HG03571 (cell line): ENCODE data around the gene ARSI.

Experiments used
- ATAC-seq: cut with Tn5 transposase; IDR thresholded peaks from one replicate; pipeline ENCODE4 v1.9.1; 2021; ENCODE audit not compliant: unreplicated experiment

ARSI gene

GRCh38 chr5:150309101-150309885 lies 6.6 kb upstream of the ARSI start:
- no peak for ATAC-seq

DNA sequence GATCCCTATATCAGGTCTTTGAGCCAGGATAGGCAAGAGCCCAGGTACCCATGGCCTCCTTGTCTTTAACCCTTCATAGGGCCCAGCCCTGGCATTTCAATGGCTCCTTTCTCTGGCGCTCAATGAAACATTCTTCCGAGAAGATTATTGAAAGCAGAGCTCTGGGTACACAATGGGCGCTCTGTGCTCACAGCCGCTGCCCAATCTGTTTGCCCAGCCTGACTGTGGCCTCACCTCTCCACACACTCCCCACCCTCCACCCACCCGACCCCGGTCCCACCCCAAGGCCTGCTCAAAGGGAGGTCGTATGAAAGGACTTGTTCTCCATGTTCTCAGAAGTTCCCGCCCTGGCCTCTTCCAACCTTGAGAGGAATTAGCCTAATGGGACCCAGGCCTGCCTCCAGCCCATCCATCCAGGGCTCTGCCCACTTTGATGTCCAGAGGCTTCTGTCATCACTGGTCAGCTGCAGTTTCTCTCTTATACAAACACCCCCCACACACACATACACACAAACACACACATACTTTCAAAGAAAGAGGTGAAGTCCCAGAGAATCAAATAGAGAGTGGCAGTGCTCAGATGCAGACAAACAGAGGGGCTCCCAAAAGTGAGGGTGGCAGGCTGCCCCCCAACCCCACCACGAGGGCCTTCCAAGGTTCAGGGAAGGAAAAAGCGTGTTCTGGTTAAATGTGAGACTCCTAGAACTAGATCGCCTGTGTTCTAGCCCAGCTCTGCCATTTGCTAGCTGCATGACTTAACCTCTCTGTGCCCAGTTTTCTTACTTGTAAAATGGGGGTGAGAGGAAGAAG lies 5.1 kb upstream of the ARSI start:
- no peak for ATAC-seq

DNA sequence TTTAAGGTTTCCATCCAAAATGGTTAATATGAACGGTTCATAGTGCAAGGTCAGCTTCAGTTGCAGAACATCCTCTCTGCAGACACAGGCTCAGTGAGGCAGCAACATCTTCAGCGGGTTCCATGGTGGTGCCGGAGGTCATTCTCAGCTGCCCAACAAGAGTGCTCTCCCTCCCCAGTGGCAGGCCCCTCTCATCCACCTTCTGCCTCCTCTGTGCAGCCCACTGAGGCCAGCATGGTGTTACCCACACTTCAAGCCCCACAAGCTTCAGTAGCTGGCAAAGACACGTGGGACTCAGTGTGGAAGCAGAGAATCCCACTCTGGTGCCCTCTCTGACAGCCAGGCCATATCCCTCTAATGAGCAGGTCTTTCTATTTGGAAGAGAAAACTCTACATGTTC lies 4.1 kb upstream of the ARSI start:
- ATAC-seq: no peak

DNA sequence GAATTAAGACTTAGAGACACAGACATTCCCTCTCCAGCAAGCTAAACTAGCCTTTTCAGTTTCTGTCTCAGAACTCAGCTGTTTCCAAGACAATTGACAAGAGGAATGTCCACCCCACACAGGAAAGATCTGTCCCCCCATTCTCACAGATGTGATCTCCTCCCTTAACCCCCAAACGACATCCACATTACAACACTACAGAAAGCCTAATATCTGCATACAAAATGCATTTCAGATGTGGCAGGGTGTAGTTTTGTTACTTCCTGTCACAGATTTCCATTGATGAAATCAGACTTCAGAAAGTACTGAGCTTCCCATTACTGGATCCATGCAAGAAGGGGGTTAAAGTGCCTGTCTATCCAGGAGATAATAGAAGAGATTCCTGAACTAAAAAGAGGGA lies 2.9 kb upstream of the ARSI start:
- no peak for ATAC-seq

DNA sequence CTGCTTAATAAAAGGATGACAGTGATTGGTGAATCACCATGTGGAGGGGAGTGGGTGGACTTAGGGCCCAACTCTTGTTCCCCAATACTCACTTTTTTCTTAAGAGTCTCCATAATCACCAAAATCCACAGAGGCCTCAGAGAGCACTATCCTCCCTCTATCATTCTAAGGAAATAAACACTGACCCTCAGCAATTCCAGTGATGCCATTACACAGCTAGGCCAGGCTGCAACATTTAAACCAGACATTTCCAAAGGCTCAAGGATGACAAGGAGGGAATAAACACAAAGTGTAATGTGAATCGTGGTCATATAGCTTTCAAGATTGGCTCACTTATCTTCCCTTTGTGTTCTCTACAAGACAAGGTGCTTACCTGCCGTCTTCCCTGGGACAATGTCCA lies 2.4 kb upstream of the ARSI start:
- no peak for ATAC-seq

DNA sequence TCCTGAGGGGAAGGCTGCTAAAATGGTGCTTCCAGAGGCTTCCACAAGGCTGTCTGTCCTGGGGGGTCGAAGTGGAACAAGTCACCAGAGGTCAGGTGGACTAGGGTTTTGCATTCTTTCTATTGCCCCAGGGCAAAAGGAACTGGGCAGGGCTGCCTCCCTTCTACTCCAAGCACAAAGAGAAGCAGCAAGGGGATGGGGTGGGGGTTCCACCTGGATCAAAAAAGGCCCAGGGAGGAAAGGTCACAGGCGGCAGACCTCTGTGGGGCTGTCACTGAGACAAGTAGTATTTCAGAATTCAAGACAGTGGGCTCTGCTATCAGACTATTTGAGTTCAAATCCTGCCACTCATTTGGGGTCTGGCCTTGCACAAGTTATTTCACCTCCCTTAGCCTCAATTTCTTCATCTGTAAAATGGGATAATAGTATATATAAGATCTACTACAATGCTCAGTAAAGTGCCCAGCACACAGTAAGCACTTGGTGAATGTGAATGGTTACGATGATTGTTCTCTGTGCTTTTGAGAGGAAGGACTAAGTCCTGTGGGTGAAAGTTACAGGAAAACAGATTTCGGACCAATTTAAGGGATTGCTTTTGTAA lies 1.9 kb upstream of the ARSI start:
- ATAC-seq: no peak

DNA sequence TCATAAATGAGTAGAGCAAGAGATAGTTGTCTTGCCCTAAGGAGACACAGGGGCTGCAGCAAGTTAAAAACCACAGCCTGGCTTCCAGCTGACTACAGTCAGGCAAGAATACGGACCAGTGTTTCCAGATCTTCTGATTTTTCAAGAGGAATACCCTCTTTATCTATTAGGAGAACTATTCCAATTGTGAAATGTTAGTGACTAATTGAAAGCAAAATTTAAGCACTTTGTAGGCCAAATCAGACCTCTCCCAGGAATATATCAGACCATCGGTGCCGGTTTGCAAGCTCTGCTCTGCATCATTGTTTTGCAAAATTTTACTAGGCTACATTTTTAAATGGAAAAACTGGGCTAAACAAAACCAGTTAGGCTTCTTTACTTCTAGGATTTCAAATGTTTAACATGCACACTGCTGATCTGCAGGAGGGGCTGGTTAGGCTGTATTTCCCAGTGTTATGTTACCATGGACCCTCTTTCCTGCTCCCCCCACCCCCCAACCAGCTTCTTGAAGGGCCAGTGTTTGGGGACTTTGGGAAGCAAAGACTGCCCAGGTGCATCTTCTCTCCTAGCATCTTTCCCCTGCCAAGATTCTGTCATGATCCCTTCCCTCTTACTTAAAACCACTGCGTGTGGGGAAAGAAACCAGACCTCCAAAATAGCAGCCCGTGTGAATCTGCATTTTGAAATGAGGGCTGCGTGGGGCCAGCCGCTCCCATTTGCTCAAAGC lies 1.1 kb upstream of the ARSI start:
- ATAC-seq: no peak

DNA sequence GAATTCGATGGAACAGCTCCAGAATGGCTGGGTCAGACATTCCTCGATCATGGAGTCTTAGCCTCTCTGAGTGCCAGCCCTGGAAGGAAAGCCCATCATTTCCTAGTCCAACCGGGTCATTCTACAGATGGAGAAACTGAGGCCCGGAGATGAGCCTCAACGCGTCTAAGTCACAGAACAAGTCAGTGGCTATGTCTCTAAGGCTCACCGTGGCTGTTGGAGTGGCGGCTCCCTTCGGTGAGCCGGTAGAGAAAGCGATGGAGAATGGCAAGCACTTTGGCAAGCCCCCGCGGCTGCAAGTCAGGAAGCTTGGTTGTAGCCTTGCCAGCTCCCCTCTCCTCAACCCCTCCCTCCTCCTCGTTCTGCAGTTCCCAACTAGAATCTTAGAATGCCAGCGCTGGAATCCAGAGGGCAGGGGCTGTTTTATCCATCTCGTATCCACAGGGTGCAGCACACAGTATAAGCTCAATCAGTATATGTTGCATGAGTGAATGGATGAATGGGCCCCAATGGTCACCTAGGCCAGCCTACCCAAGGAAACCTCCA lies 438 bp upstream of the ARSI start:
- ATAC-seq: no peak

DNA sequence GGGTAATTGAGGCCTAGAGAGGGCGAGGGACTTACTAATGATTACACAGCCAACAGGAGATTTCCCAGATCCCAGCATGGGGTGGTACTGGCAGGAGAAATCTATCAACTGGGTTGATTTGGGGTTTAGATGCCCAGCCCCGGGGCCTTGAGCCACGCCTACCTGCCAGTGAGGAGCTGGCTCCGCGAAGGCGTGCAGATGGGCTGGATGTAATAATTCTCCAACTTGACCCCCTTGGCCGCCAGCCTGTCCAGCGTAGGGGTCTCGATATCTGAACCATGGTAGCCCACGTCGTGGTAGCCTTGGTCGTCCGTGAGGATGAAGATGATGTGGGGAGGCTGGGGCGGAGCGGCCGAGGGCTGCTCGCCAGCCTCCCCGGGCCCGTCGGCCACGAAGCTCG lies 804 bp downstream of the ARSI start:
- ATAC-seq: no peak

DNA sequence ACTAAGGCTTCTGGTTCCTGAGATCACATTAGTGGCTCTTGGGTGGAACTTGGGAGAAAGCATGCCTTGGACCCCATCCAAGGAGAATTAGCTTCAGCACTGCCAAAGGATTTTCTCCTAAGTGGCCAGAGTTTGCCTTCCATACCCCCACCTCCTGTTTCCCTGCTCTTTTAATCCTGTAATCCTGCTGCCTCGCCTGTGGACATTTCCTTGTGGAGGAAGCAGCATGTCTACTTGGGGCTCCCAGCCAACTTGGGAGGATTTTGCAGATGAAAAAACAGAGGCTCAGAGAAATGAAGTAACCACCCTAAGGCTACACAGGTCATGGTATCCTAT lies 1.6 kb downstream of the ARSI start:
- no peak for ATAC-seq

DNA sequence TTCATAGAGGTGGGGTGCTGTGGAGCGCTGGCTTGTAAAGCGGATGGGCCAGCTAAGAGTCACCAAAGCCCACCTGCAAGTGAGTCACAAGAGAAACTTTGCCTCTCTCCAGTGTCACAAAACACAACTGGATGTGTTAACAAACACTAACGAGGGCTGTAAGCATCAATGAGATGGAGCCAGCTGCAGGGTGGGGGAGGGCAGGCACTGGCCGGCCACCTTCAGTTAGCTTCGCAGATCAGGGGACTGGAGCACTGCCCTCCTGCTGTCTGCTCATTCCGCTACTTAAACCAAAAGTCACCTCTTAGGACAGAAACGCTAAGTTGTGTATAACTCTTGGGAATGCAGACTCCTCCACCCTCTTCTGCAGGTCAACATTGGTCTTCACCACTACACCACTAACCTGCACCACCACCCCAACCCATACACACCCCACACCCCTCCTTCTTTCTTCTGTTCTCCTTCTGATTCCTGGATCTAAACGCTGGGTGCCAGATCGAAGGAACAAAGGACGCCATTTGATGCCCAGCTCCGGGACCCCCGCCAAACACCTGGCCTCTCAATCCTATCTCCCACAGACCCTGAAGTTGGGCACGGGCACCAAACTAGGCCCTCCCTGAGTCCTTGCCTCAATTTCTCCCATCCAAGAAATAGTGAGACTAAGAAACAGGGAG lies 2.1 kb downstream of the ARSI start:
- ATAC-seq: no peak

DNA sequence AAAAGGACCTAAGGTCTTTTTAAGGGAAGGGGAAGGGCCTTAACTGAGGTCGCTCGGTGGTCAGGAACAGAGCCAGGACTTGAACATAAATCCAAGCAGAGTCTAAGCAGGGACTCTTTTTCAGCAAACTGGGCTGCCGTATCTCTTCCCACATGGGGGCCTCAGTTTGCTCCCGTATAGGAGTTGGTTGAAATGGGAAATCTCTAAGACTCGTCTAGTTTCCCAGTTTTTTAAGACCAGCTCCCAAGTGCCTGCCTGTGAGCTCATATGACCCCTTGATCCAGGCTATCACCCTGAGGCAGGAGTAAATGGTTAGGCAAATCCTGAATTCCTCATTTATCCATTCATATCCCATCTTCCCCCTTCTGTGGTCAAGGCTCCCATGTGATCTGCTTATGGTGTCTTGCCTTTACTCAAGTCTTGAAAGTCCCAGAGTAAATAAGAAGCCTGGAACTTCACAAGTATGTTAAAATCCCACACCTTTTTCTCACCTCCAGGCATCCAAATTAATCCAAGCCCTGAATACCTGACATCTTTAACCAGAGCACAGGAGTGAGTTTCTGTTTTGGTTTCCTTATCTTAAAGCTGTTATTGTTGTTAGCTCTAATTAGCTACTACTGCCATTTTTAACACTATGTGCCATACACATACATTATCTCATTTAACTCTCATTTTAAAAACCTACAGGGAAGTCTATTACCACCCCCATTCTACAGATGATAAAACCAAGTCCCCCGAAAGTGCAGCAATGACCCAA lies 3.0 kb downstream of the ARSI start:
- no peak for ATAC-seq

- no peak for ATAC-seq
Measured at GRCh38 chr5:150298701-150299451, 3.8 kb downstream of the ARSI start.

- no peak for ATAC-seq
Measured at GRCh38 chr5:150297934-150298595, 4.6 kb downstream of the ARSI start.

DNA sequence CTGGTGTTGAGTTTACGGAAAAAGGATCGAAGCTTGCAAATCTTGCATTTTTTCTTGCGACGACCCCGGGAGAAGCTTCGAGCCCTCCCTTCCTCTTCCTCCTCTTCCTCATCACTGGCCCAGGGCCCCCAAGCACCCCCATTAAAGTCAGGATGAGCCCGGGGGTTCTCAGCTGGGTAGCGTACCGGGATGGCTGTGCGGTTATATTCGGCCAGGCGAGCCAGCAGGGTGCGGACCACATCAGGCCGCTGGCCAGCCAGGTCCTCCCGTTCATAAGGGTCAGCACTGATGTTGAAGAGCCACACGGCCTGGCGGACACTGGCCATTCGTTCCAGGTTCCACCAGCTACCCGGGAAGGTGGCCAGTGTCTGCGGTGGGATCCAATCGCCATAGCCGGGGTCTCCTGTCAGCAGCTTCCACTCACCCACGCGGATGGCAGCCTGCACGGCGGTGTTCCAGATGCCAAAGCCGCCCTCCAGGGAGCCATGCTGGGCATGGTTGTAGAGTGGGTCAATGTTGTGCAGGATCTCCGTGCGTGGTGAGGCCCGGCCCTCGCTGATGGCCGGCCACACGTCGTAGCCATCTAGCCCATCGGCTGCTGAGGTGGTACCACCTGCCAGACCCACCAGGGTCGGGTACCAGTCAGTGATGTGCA lies 5.3 kb downstream of the ARSI start:
- ATAC-seq: no peak

GRCh38 chr5:150296496-150296895 lies 6.2 kb downstream of the ARSI start:
- ATAC-seq: no peak

DNA sequence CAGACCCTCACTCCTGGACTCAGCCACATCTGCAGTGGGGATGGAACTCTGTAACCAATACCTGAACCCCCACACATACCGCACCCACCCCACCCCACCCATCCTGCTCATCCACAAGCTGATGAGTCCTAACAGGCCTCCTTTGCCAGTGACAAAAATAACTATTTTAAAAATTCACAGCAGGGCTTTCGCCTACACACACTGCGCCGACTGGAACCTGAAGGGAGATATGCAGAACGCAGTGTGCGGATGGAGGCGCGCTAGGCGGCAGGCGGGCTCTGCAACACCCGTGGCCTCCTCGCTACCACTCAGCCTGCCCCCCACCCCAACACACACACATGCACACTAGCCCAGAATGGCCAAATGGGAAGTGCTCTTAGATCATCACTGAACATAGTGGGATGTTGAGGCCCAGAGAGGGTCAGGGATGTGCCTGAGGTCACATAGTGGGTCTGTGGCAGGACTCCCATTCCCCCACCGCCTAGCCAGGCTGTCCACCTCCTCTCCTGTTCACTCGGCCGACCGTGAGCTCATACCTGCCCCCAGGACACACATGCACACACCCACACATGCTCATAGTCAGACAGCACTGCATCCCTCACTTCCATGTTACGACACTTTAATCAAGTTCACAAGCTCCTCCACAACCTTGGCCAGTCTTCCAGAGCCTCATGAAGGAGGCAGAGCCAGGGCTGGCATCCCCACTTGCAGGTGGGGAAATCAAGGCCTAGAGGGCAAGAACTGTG lies 6.8 kb downstream of the ARSI start:
- ATAC-seq: no peak
